Dermis lymphatic vessel endothelial cell (primary cell): ENCODE data around the gene NCS1. TPM values are rescaled to one million over a fixed set of nuclear protein-coding genes. Genes with fewer than 3 reads are reported as not detected.

ENCODE experiments used
- total RNA-seq: library from RNA; depleted of rRNA; stranded (reverse); fragments of >200 nt; gene quantifications from 2 replicates; pipeline ENCODE4 v1.2.1, GENCODE V29; 2014

Gene NCS1
- 4.0 and 5.4 TPM in 2 replicates for total RNA-seq

DNA sequence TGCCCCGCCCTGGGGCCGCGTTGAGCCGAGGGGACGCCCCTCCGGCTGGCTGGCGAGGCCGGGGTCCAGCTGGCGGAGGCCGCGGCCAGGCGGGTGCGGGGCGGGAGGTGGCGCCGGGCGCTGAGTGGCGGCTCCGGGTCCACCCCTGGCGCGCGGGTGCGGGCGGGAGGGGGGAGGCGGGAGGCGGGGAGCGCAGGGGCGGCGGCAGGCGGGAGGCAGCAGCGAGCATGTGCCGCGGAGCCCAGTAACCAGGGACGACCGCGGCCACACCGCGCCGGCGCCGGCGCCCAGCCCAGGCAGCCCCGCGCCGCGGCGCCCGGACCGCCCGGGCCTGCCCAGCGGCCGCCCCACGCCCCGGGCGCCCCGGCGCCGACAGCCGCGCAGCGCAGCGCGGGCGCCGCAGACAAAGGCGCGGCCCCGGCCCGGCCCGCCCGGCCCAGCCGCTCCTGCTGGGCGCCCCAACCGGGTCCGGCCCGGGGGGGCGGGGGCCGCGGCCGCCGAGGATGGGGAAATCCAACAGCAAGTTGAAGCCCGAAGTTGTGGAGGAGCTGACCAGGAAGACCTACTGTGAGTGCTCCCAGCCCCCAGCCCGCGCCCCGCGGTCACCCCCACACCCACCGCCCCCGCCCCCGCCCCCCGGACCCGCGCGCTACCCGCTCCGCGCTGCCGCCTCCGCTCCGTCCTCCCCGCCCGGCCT, at the start of gene NCS1:
TSS of gene NCS1 (plus strand) at position 244 of the 697 bp plus-strand sequence. CDS start at position 504, 260 bp downstream.

DNA sequence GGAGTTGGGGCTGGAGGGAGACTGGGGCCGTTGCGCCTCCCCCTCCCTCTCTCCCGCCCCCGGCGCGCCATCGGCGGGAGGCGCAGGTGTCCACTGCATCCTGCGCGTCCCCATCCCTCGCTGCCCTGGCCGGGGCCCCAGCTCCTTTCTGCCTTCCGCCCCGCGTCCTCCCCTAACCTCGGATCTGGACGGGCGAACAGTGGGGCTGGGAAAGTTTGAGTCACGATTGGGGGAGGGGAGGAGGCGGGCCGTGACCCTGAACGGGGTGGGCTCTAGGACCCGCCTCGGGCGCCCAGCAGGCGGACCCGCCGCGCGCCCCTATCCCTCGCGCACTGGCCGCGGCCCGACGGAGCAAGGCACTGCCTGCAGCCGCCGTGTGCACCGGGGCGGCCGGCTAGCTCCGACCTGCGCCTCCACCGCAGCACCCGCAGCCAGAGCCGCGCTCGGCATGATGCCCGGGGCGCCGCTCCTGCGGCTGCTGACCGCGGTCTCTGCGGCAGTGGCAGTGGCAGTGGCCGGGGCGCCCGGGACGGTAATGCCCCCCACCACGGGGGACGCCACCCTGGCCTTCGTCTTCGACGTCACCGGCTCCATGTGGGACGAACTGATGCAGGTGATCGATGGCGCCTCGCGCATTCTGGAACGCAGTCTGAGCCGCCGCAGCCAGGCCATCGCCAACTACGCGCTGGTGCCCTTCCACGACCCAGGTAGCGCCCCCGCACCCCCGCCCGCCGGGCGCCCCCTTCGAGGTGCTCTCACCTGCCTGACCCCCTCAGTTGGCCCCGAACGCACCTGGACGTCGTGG, 93.4 kb downstream of the NCS1 start, which contains the start of gene HMCN2:
TSS of gene HMCN2 (plus strand) at position 330 of the 805 bp plus-strand sequence. CDS start at position 449, 119 bp downstream.

Other genes with a start within 250 kb of the NCS1 start
- 79.2 and 91.4 TPM in 2 replicates for gene FNBP1, start 129.2 kb upstream of the NCS1 start, total RNA-seq
- 25.3 and 32.2 TPM in 2 replicates for gene GPR107, start 118.5 kb upstream of the NCS1 start, total RNA-seq
- not detected in 2 replicates for gene HMCN2, start 93.4 kb downstream of the NCS1 start, total RNA-seq